Ishikawa (cell line): ENCODE data around the gene SCGB1D1.

Source experiments
- CEBPB ChIP-seq: IDR thresholded peaks from 2 replicates; pipeline ENCODE4 v1.6.1; 2012
- CREB1 ChIP-seq: IDR thresholded peaks from 2 replicates; pipeline ENCODE4 v1.6.1; 2012; ENCODE audit warnings: low read depth
- EP300 ChIP-seq: IDR thresholded peaks from 2 replicates; pipeline ENCODE4 v1.6.1; 2012; ENCODE audit warnings: borderline replicate concordance
- MAX ChIP-seq: IDR thresholded peaks from 2 replicates; pipeline ENCODE4 v1.6.1; 2012
- NFIC ChIP-seq: IDR thresholded peaks from 2 replicates; pipeline ENCODE4 v1.6.1; 2012
- TAF1 ChIP-seq: IDR thresholded peaks from 2 replicates; pipeline ENCODE4 v1.6.1; 2012; ENCODE audit warnings: low read depth, mild to moderate bottlenecking
- TCF12 ChIP-seq: IDR thresholded peaks from 2 replicates; pipeline ENCODE4 v1.6.1; 2012; ENCODE audit warnings: low read depth
- YY1 ChIP-seq: IDR thresholded peaks from 2 replicates; pipeline ENCODE4 v1.6.1; 2012; ENCODE audit warnings: low read depth

- no peak for TF ChIP-seq TCF12
- no peak for TF ChIP-seq EP300
- no peak for TF ChIP-seq MAX
- no peak for TF ChIP-seq TAF1
- TF ChIP-seq YY1: no peak
- no peak for TF ChIP-seq CEBPB
- TF ChIP-seq NFIC: no peak
- TF ChIP-seq CREB1: no peak
Observed at GRCh38 chr11:62148271-62148980, 41.6 kb upstream of the SCGB1D1 start.
